ENCODE results near the gene UGDH. TPM values are rescaled to one million over a fixed set of nuclear protein-coding genes. Genes with fewer than 3 reads are reported as not detected.

The UGDH gene
- total and polyA plus RNA-seq, 2 of the 8 experiments (the other 6 are each of a cell fraction or from before 2014, with no cell fraction given), result 32.0 to 128 TPM

DNA sequence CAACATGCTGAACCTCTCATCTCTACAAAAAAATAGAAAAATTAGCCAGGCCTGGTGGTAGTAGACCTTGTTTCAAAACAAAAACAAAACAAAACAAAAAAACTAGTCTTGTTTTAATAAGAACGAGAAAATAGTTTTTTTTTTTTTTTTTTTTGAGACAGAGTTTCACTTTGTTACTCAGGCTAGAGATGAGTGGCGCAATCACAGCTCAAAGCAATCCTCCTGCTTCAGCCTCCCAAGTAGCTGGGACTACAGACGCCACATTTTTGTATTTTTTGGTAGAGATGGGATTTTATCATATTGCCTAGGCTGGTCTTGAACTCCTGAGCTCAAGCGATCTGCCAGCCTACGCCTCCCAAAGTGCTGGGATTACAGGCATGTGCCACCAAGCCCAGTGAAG is 47.7 kb upstream of the UGDH start:
- H3K27me3 ChIP-seq (replicated peaks in 1 of 4; ENCODE audit: control insufficient read depth in 3 of 4, extremely low read depth in 1 of 4, insufficient read depth in 3 of 4, low read length in 3 of 4), result no peaks in the 10 kb centered on the region
- H3K18ac ChIP-seq (ENCODE audit: extremely low read depth, low read length), result no peak overlapping the region
- no peaks in the 10 kb centered on the region for H3K4me1 ChIP-seq (replicated peaks in 1 of 4; ENCODE audit: control insufficient read depth in 3 of 4, insufficient read depth in 4 of 4, low read length in 3 of 4)
- no peaks in the 10 kb centered on the region for H3K79me1 ChIP-seq (ENCODE audit: low read depth, low read length)
- H4K8ac ChIP-seq (ENCODE audit: extremely low read depth, insufficient read depth, low read length), result no peak overlapping the region
- H3K4me2 ChIP-seq (ENCODE audit: insufficient read depth in 1 of 2, low read depth in 2 of 2, low read length in 2 of 2), result no peak overlapping the region
- H3K36me3 ChIP-seq (ENCODE audit: control insufficient read depth in 2 of 4, insufficient read depth in 4 of 4, low read length in 3 of 4), result no peaks in the 10 kb centered on the region; a peak in 1 of 8 replicates
- no peak overlapping the region for H2BK120ac ChIP-seq (replicated peaks; ENCODE audit: low read depth, low read length)
- H4K5ac ChIP-seq (ENCODE audit: insufficient read length, low read depth, low read length), result no peak overlapping the region
- 94% methylated on average over 5 of the region's 5 CpGs; no CpG with 5 or more reads in 1 of the 2 experiments for WGBS, 2 experiments (ENCODE audit: extremely low coverage in 1 of 2, insufficient coverage in 1 of 2, insufficient read length in 1 of 2, insufficient replicate concordance in 2 of 2, low coverage in 1 of 2, low lambda C conversion rate in 2 of 2, missing lambda C conversion rate in 1 of 2)
- H2BK5ac ChIP-seq (ENCODE audit: low read depth, low read length), result no peak overlapping the region
- no peak for FAIRE-seq
- ChIA-PET CTCF (ENCODE audit: partially characterized antibody) (no interaction called here), POLR2A (ENCODE audit: partially characterized antibody) (interaction anchor here (0.7 kb wide), 2 partner anchors 45 to 54 kb away, joined by 3 read pairs; no protein-coding TSS in a partner anchor)
- no peak overlapping the region for H3K56ac ChIP-seq (replicated peaks; ENCODE audit: insufficient read length, low read depth, low read length)
- no peak overlapping the region for H2AK5ac ChIP-seq (ENCODE audit: low read depth, low read length)
- no peak overlapping the region for H3K23ac ChIP-seq (ENCODE audit: insufficient read length)
- H3K4me3 ChIP-seq (ENCODE audit: extremely low read depth in 1 of 4, insufficient read depth in 2 of 4, low read depth in 3 of 4, low read length in 4 of 4), result no peak overlapping the region
- no peak overlapping the region for H2AFZ ChIP-seq (ENCODE audit: low read length)
- no peaks in the 10 kb centered on the region for H3K79me2 ChIP-seq (ENCODE audit: control insufficient read depth in 1 of 2, insufficient read depth in 2 of 2, low read length in 2 of 2)
- H4K91ac ChIP-seq (replicated peaks; ENCODE audit: insufficient read length, low read length), result no peak overlapping the region
- no peak overlapping the region for H3K9ac ChIP-seq (replicated peaks in 1 of 4; ENCODE audit: extremely low read depth in 1 of 4, low read depth in 3 of 4, low read length in 3 of 4)
- no peak overlapping the region for H2BK15ac ChIP-seq (ENCODE audit: low read length)
- H2BK20ac ChIP-seq (ENCODE audit: low read length), result no peak overlapping the region
- no peak overlapping the region for H3K14ac ChIP-seq (ENCODE audit: insufficient read length)
- DNase-seq (ENCODE audit: low read depth in 1 of 2, low spot score in 2 of 2), result no peak
- no peak overlapping the region for H3K27ac ChIP-seq (ENCODE audit: low read depth, low read length)
- H3K23me2 ChIP-seq (ENCODE audit: low read depth, low read length), result no peaks in the 10 kb centered on the region
- H4K20me1 ChIP-seq (replicated peaks in 1 of 2; ENCODE audit: control insufficient read depth in 1 of 2, insufficient read depth in 2 of 2, low read length in 2 of 2), result no peaks in the 10 kb centered on the region
- no peak overlapping the region for H3K4ac ChIP-seq (replicated peaks; ENCODE audit: insufficient read length, low read depth, low read length)
- no peak overlapping the region for H2BK12ac ChIP-seq (ENCODE audit: low read depth, low read length)
- no peaks in the 10 kb centered on the region for H3K9me3 ChIP-seq (ENCODE audit: insufficient read depth in 2 of 2, low read depth in 1 of 2, low read length in 1 of 2)
- TF ChIP-seq, protein P1, sequence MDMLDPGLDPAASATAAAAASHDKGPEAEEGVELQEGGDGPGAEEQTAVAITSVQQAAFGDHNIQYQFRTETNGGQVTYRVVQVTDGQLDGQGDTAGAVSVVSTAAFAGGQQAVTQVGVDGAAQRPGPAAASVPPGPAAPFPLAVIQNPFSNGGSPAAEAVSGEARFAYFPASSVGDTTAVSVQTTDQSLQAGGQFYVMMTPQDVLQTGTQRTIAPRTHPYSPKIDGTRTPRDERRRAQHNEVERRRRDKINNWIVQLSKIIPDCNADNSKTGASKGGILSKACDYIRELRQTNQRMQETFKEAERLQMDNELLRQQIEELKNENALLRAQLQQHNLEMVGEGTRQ (IDR thresholded peaks at IDR 0.05; ENCODE audit: low read length), result no peak

Data from H1 (cell line).